ENCODE data around the gene CDK6. TPM values are rescaled to one million over a fixed set of nuclear protein-coding genes. Genes with fewer than 3 reads are reported as not detected.

The CDK6 gene
- total and polyA plus RNA-seq, 10 of the 15 experiments (the other 5 are each of a cell fraction or from before 2014, with no cell fraction given), result 8.0 to 118 (median 45.8) TPM

- no peak for TF ChIP-seq ZBTB11 (CRISPR knock-in tag; IDR thresholded peaks at IDR 0.05)
- no peak for TF ChIP-seq POLR2AphosphoS5 (IDR thresholded peaks at IDR 0.05; ENCODE audit: low read length)
- TF ChIP-seq DPF2 (IDR thresholded peaks at IDR 0.05), result no peak
- TF ChIP-seq USF1 (IDR thresholded peaks at IDR 0.05; ENCODE audit: borderline replicate concordance, extremely low read length, insufficient read depth, low read depth, low read length), result no peak
- no peak for TF ChIP-seq KLF5 (IDR thresholded peaks at IDR 0.05; ENCODE audit: partially characterized antibody)
- TF ChIP-seq MEF2A (IDR thresholded peaks at IDR 0.05; ENCODE audit: insufficient read depth, low read depth, low read length), result no peak
- no peak for TF ChIP-seq TCF12 (IDR thresholded peaks at IDR 0.05; ENCODE audit: low read depth, low read length)
- TF ChIP-seq RUNX3 (IDR thresholded peaks at IDR 0.05; ENCODE audit: low read length), result peak; percentile 54
- TF ChIP-seq CHD2 (IDR thresholded peaks at IDR 0.05; ENCODE audit: borderline replicate concordance, low read depth, low read length), result no peak
Observed at GRCh38 chr7:92635538-92635937, 200.8 kb downstream of the CDK6 start (continued).

Data from GM12878 (cell line).